GM12878 (cell line): ENCODE results near the gene CYB5D1. TPM values are rescaled to one million over a fixed set of nuclear protein-coding genes. Genes with fewer than 3 reads are reported as not detected.

Experiments used
- BACH1 ChIP-seq: fragments of 450-650 bp; IDR thresholded peaks from 2 replicates; pipeline ENCODE4 v1.6.1; 2017; ENCODE audit warnings: mild to moderate bottlenecking, borderline replicate concordance
- CEBPB ChIP-seq, 2 experiments: fragments of 150-350 bp in 1 of 2; IDR thresholded peaks; 2 replicates each; pipeline ENCODE4 v1.6.1; 2012 to 2014; ENCODE audit warnings: low read depth in 2 of 2, low read length in 2 of 2, borderline replicate concordance in 1 of 2, inconsistent platforms in 1 of 2
- CEBPZ ChIP-seq: fragments of 150-350 bp; IDR thresholded peaks from 2 replicates; pipeline ENCODE4 v1.6.1; 2016; ENCODE audit warnings: low read depth, low read length
- CREB1 ChIP-seq: IDR thresholded peaks from 2 replicates; pipeline ENCODE4 v1.6.1; 2012; ENCODE audit warnings: low read depth, mild to moderate bottlenecking, inconsistent platforms
- E4F1 ChIP-seq: fragments of 450-650 bp; IDR thresholded peaks from 2 replicates; pipeline ENCODE4 v1.6.1; 2018; ENCODE audit warnings: borderline replicate concordance, mild to moderate bottlenecking; ENCODE audit not compliant: partially characterized antibody
- EED ChIP-seq: sonication (generic); IDR thresholded peaks from 2 replicates; pipeline ENCODE4 v1.6.1; 2016; ENCODE audit warnings: antibody characterized with exemption, low read depth
- EGR1 ChIP-seq, 2 experiments: IDR thresholded peaks; 1 replicate in 1 of 2; 2 replicates in 1 of 2; pipeline ENCODE4 v1.6.1; 2011 to 2012; ENCODE audit warnings: low read depth in 2 of 2, low read length in 2 of 2, borderline replicate concordance in 1 of 2, mild to moderate bottlenecking in 1 of 2, moderate library complexity in 1 of 2
- HDAC6 ChIP-seq: fragments of 200-600 bp; sonication (generic); IDR thresholded peaks from one replicate; pipeline ENCODE4 v1.8.0; 2017; ENCODE audit warnings: antibody characterized with exemption; ENCODE audit not compliant: unreplicated experiment
- JUND ChIP-seq: IDR thresholded peaks from 2 replicates; pipeline ENCODE4 v1.6.1; 2012; ENCODE audit warnings: low read depth, mild to moderate bottlenecking, low read length, improper control_type of control experiment, moderate library complexity
- KAT2A ChIP-seq: conservative IDR thresholded peaks from 2 replicates; pipeline ENCODE4 v1.6.1; 2011; ENCODE audit warnings: low read depth, low read length; ENCODE audit not compliant: control insufficient read depth
- MAX ChIP-seq: IDR thresholded peaks from 2 replicates; pipeline ENCODE4 v1.6.1; 2012; ENCODE audit warnings: low read depth, low read length, improper control_type of control experiment
- MTA2 ChIP-seq: fragments of 450-650 bp; IDR thresholded peaks from 2 replicates; pipeline ENCODE4 v1.6.1; 2016; ENCODE audit warnings: low read depth, mild to moderate bottlenecking, moderate library complexity
- NFIC ChIP-seq: IDR thresholded peaks from 2 replicates; pipeline ENCODE4 v1.6.1; 2012; ENCODE audit warnings: low read depth, mild to moderate bottlenecking, inconsistent platforms, low read length, moderate library complexity
- PBX3 ChIP-seq: IDR thresholded peaks from 2 replicates; pipeline ENCODE4 v1.6.1; 2011; ENCODE audit warnings: mild to moderate bottlenecking, low read depth, low read length, moderate library complexity; ENCODE audit not compliant: insufficient replicate concordance
- RCOR1 ChIP-seq: conservative IDR thresholded peaks from 2 replicates; pipeline ENCODE4 v1.6.1; 2012; ENCODE audit warnings: low read depth, low read length, improper control_type of control experiment
- TAF1 ChIP-seq: IDR thresholded peaks from 2 replicates; pipeline ENCODE4 v1.6.1; 2011; ENCODE audit warnings: mild to moderate bottlenecking, low read depth, low read length, borderline replicate concordance
- ZBTB4 ChIP-seq: fragments of 450-650 bp; formaldehyde crosslinking; IDR thresholded peaks from 2 replicates; pipeline ENCODE4 v1.4.0; 2022; ENCODE audit warnings: mild to moderate bottlenecking, moderate library complexity
- ZZZ3 ChIP-seq: IDR thresholded peaks from 2 replicates; pipeline ENCODE4 v1.6.1; 2011; ENCODE audit warnings: low read depth; ENCODE audit not compliant: control insufficient read depth, insufficient read length
- polyA plus RNA-seq, 11 experiments: library from polyadenylated mRNA; depleted of rRNA in 4 of 11; unstranded in 6 of 11; stranded (reverse) in 5 of 11; fragments of >200 nt; fragmentation: Nextera tagmentation in 4 of 11; fragmentation: Illumina TruSeq in 1 of 11; extraction: Ambion mirVana in 4 of 11; extraction: Trizol in 1 of 11; gene quantifications; 1 replicate in 1 of 11; 2 replicates in 10 of 11; pipeline versions ENCODE4 v1.2.1 to v1.2.3, GENCODE V29; 2011 to 2016; ENCODE audit warnings: inconsistent platforms in 2 of 11, missing spikeins in 2 of 11, low read depth in 1 of 11
- total RNA-seq, 4 experiments: library from RNA; depleted of rRNA in 3 of 4; stranded (reverse); fragments of >200 nt in 3 of 4; fragmentation: Illumina TruSeq in 1 of 4; extraction: Trizol in 1 of 4; gene quantifications; 2 replicates each; pipeline versions ENCODE4 v1.2.1 to v1.2.3, GENCODE V29; 2013 to 2021

Gene CYB5D1
- total and polyA plus RNA-seq, 10 of the 15 experiments (the other 5 are each of a cell fraction or from before 2014, with no cell fraction given): 1.6 to 8.7 (median 6.4) TPM

- TF ChIP-seq E4F1 (peak; percentile 78), HDAC6 (no peak), ZZZ3 (no peak), BACH1 (no peak), MAX (no peak; the same call in 1 of the 2 replicates), ZBTB4 (CRISPR knock-in tag) (no peak), CEBPB (IDR thresholded peaks at IDR 0.05; ENCODE audit: borderline replicate concordance in 1 of 2, low read depth in 2 of 2, low read length in 2 of 2) (no peak), MTA2 (peak; percentile 69), EGR1 (IDR thresholded peaks at IDR 0.05; ENCODE audit: borderline replicate concordance in 1 of 2, low read depth in 2 of 2, low read length in 2 of 2) (peak in 1 of 2 experiments; percentile 70; a peak in 1 of 3 replicates), TAF1 (0 out of 2 replicates have a peak, but pooled peaks have one; percentile 38), KAT2A (no peak), EED (peak; percentile 62; the same call in 1 of the 2 replicates), PBX3 (peak; percentile 7), CREB1 (no peak), CEBPZ (no peak), JUND (0 out of 2 replicates have a peak, but pooled peaks have one; percentile 8), RCOR1 (no peak), NFIC (no peak)
Measured at GRCh38 chr17:7836596-7837407, 21.0 kb upstream of the CYB5D1 start (continued).
